K562 (cell line): ENCODE results near the gene S100P. TPM values are rescaled to one million over a fixed set of nuclear protein-coding genes. Genes with fewer than 3 reads are reported as not detected.

Source experiments
- FIP1L1 ChIP-seq: fragments of 200-400 bp; formaldehyde crosslinking; IDR thresholded peaks from 2 replicates; pipeline ENCODE4 v1.6.1; 2018; ENCODE audit warnings: mild to moderate bottlenecking, low read depth, low read length; ENCODE audit not compliant: poor library complexity, severe bottlenecking
- GTF2E2 ChIP-seq: fragments of 200-800 bp; sonication (Bioruptor generic); IDR thresholded peaks from 2 replicates; pipeline ENCODE4 v1.6.1; 2016; ENCODE audit warnings: missing genetic modification characterization, missing compliant biosample characterization
- MBD2 ChIP-seq: sonication (generic); IDR thresholded peaks from 2 replicates; pipeline ENCODE4 v1.6.1; 2016; ENCODE audit warnings: low read depth, borderline replicate concordance
- NFIX ChIP-seq: fragments of 250-450 bp; sonication (Bioruptor Pico); IDR thresholded peaks from 2 replicates; pipeline ENCODE4 v1.4.0; 2020; ENCODE audit warnings: low read depth, mild to moderate bottlenecking, moderate library complexity
- NONO ChIP-seq, 2 experiments: fragments of 200-400 bp in 1 of 2; fragments of 450-650 bp in 1 of 2; formaldehyde crosslinking in 1 of 2; IDR thresholded peaks; 2 replicates each; pipeline ENCODE4 v1.6.1; 2017; ENCODE audit warnings: low read depth in 2 of 2, mild to moderate bottlenecking in 2 of 2, moderate library complexity in 2 of 2, low read length in 1 of 2
- SAP30 ChIP-seq: fragments of 200-600 bp; sonication (generic); IDR thresholded peaks from 2 replicates; pipeline ENCODE4 v1.6.1; 2012; ENCODE audit warnings: borderline replicate concordance, low read depth, mild to moderate bottlenecking, moderate library complexity, low read length, control low read depth, inconsistent platforms; ENCODE audit not compliant: insufficient read depth, poor library complexity, severe bottlenecking
- SREBF2 ChIP-seq: sonication (generic); formaldehyde crosslinking; IDR thresholded peaks from 2 replicates; pipeline ENCODE4 v1.4.0; 2020; ENCODE audit warnings: mild to moderate bottlenecking, missing genetic modification reagents
- ZBTB7A ChIP-seq: IDR thresholded peaks from 2 replicates; pipeline ENCODE4 v1.6.1; 2011; ENCODE audit warnings: low read depth, mild to moderate bottlenecking, low read length, moderate library complexity, borderline replicate concordance; ENCODE audit not compliant: control insufficient read depth
- polyA plus RNA-seq, 8 experiments: library from polyadenylated mRNA; depleted of rRNA in 4 of 8; stranded (reverse) in 5 of 8; unstranded in 3 of 8; fragments of >200 nt; fragmentation: Nextera tagmentation in 2 of 8; fragmentation: Illumina TruSeq in 1 of 8; extraction: Ambion mirVana in 2 of 8; extraction: Trizol in 1 of 8; gene quantifications; 2 replicates each; pipeline versions ENCODE4 v1.2.1 to v1.2.3, GENCODE V29; 2011 to 2014; ENCODE audit warnings: inconsistent platforms in 1 of 8, missing spikeins in 1 of 8
- total RNA-seq, 7 experiments: library from RNA; depleted of rRNA in 6 of 7; stranded (reverse); fragments of >200 nt in 6 of 7; fragmentation: Illumina TruSeq in 2 of 7; extraction: Trizol in 2 of 7; gene quantifications; 2 replicates each; pipeline versions ENCODE4 v1.2.1 to v1.2.3, GENCODE V29; 2011 to 2021; ENCODE audit warnings: low replicate concordance in 1 of 7
- TF ChIP-seq, protein P1 (sequence below): fragments of 450-650 bp; IDR thresholded peaks from 2 replicates; pipeline ENCODE4 v1.6.1; 2016; ENCODE audit warnings: mild to moderate bottlenecking, moderate library complexity

The S100P gene
- total and polyA plus RNA-seq, 9 of the 15 experiments (the other 6 are each of a cell fraction or from before 2014, with no cell fraction given), result 4.1 to 23.8 (median 7.5) TPM

DNA sequence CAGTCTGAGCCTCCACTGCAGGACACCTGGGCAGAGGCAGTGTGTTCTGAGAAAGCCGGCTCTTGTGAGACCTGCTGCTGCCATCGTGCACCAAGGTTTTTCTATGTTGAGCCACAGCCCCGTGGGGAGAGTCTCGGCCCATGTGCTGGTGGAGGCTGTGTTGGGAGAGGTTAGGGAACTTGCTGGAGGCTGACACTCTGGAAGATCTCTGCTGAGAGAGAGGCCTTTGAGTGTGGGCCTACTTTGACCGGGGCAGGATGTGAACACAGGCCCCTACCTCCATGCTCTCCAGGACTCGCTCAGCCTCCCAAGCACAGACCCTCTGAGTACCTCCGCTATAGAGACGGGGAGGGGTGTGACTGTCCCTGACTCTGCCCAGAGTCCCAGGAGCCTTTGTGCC, 1.3 kb upstream of the S100P start (continued):
- TF ChIP-seq, protein P1, sequence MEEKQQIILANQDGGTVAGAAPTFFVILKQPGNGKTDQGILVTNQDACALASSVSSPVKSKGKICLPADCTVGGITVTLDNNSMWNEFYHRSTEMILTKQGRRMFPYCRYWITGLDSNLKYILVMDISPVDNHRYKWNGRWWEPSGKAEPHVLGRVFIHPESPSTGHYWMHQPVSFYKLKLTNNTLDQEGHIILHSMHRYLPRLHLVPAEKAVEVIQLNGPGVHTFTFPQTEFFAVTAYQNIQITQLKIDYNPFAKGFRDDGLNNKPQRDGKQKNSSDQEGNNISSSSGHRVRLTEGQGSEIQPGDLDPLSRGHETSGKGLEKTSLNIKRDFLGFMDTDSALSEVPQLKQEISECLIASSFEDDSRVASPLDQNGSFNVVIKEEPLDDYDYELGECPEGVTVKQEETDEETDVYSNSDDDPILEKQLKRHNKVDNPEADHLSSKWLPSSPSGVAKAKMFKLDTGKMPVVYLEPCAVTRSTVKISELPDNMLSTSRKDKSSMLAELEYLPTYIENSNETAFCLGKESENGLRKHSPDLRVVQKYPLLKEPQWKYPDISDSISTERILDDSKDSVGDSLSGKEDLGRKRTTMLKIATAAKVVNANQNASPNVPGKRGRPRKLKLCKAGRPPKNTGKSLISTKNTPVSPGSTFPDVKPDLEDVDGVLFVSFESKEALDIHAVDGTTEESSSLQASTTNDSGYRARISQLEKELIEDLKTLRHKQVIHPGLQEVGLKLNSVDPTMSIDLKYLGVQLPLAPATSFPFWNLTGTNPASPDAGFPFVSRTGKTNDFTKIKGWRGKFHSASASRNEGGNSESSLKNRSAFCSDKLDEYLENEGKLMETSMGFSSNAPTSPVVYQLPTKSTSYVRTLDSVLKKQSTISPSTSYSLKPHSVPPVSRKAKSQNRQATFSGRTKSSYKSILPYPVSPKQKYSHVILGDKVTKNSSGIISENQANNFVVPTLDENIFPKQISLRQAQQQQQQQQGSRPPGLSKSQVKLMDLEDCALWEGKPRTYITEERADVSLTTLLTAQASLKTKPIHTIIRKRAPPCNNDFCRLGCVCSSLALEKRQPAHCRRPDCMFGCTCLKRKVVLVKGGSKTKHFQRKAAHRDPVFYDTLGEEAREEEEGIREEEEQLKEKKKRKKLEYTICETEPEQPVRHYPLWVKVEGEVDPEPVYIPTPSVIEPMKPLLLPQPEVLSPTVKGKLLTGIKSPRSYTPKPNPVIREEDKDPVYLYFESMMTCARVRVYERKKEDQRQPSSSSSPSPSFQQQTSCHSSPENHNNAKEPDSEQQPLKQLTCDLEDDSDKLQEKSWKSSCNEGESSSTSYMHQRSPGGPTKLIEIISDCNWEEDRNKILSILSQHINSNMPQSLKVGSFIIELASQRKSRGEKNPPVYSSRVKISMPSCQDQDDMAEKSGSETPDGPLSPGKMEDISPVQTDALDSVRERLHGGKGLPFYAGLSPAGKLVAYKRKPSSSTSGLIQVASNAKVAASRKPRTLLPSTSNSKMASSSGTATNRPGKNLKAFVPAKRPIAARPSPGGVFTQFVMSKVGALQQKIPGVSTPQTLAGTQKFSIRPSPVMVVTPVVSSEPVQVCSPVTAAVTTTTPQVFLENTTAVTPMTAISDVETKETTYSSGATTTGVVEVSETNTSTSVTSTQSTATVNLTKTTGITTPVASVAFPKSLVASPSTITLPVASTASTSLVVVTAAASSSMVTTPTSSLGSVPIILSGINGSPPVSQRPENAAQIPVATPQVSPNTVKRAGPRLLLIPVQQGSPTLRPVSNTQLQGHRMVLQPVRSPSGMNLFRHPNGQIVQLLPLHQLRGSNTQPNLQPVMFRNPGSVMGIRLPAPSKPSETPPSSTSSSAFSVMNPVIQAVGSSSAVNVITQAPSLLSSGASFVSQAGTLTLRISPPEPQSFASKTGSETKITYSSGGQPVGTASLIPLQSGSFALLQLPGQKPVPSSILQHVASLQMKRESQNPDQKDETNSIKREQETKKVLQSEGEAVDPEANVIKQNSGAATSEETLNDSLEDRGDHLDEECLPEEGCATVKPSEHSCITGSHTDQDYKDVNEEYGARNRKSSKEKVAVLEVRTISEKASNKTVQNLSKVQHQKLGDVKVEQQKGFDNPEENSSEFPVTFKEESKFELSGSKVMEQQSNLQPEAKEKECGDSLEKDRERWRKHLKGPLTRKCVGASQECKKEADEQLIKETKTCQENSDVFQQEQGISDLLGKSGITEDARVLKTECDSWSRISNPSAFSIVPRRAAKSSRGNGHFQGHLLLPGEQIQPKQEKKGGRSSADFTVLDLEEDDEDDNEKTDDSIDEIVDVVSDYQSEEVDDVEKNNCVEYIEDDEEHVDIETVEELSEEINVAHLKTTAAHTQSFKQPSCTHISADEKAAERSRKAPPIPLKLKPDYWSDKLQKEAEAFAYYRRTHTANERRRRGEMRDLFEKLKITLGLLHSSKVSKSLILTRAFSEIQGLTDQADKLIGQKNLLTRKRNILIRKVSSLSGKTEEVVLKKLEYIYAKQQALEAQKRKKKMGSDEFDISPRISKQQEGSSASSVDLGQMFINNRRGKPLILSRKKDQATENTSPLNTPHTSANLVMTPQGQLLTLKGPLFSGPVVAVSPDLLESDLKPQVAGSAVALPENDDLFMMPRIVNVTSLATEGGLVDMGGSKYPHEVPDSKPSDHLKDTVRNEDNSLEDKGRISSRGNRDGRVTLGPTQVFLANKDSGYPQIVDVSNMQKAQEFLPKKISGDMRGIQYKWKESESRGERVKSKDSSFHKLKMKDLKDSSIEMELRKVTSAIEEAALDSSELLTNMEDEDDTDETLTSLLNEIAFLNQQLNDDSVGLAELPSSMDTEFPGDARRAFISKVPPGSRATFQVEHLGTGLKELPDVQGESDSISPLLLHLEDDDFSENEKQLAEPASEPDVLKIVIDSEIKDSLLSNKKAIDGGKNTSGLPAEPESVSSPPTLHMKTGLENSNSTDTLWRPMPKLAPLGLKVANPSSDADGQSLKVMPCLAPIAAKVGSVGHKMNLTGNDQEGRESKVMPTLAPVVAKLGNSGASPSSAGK, result 0 out of 2 replicates have a peak, but pooled peaks have one; percentile 13
- TF ChIP-seq SAP30 (no peak), GTF2E2 (tag) (no peak), FIP1L1 (no peak), ZBTB7A (no peak), NFIX (CRISPR knock-in tag) (no peak), NONO (IDR thresholded peaks at IDR 0.05; ENCODE audit: low read depth in 2 of 2, low read length in 1 of 2) (no peak), MBD2 (no peak), SREBF2 (no peak)
